Measurements from ENCODE around the gene ACKR3. TPM values are rescaled to one million over a fixed set of nuclear protein-coding genes. Genes with fewer than 3 reads are reported as not detected.

ACKR3 gene
- total RNA-seq (2022; extraction: Qiagen RNA extraction; ENCODE audit: low read depth) = 25.4 to 36.2 TPM (median 31.7 TPM) in 5 replicates

GRCh38 chr2:236569573-236569973, at the start of gene ACKR3:
TSS of gene ACKR3 (plus strand) at chr2:236569825. CDS start at chr2:236580466, 10,641 bp downstream.

Data from A549 treated with CpdA at 1 μM for 4 hours (cell line).